CD1c-positive myeloid dendritic cell (primary cell): ENCODE results near the gene KCP.

Experiments used
- DNase-seq: peaks from one replicate; pipeline ENCODE4 v3.0.0-alpha.2; 2016; ENCODE audit errors: extremely low spot score

The KCP gene

DNA sequence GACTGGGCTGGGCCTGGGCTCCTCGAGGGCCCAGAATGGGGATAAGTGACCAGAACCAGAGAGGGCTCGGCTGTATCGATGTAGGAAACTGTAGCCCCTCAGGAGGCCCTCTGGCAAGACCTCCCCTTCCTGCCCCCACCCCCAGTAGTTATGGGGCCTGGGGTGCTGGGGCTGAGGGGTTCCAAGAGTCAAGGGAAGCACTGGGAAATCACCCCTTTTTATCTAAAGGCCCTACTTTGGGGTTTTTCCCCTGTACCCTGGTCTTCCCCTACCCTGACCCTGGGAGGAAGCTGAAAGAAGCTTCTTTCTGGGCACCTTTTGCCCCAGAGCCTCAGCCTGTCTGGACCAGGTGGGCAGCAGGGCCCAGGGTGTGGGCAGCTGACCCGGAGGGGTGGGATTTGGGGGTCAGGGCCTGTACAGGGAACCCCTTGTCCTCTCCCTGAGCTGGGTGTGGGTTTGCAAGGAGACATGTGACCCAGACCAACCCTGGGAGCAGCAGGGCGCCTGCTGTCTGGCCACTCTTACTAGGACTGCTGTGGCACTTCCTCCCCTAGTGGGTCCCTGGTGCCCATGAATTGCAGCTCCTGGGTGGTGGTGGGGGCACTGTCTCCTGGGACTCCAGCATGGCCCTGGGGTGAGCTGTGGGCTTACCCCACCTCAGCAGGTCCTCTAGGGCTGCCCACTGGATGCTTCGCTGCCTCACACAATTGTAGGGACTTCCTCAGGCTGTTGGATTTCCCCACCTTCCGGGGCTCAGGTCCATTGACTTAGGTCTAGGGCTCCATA lies 28.8 kb upstream of the KCP start:
- peak; percentile 64 for DNase-seq

DNA sequence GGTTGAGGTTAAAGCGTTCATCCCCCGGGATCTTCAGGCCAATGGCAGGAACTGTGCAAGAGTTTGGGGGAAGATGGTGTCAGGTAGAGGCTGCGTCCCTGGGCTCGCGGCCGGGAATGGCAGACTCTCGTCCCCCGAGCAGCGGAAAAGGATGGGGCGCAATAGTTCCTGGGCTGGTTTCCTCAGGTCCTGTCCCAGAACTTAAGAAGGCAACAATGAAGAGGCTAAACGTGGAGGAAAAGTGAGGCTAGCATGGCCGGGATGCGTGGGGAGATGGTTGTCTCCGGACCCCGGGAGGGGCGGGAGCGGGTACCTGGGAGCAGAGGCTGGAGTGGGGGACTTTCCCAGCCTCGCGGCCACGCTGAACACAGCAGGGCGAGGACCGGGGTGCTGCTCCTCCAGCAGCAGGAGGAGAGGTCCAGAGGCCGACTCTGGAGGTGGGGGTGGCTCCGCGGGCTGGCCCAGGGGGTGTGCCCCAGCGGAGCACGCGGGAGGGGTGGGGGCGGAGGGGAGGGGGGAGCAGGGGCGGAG lies 28.1 kb upstream of the KCP start:
- DNase-seq: peak; percentile 54

DNA sequence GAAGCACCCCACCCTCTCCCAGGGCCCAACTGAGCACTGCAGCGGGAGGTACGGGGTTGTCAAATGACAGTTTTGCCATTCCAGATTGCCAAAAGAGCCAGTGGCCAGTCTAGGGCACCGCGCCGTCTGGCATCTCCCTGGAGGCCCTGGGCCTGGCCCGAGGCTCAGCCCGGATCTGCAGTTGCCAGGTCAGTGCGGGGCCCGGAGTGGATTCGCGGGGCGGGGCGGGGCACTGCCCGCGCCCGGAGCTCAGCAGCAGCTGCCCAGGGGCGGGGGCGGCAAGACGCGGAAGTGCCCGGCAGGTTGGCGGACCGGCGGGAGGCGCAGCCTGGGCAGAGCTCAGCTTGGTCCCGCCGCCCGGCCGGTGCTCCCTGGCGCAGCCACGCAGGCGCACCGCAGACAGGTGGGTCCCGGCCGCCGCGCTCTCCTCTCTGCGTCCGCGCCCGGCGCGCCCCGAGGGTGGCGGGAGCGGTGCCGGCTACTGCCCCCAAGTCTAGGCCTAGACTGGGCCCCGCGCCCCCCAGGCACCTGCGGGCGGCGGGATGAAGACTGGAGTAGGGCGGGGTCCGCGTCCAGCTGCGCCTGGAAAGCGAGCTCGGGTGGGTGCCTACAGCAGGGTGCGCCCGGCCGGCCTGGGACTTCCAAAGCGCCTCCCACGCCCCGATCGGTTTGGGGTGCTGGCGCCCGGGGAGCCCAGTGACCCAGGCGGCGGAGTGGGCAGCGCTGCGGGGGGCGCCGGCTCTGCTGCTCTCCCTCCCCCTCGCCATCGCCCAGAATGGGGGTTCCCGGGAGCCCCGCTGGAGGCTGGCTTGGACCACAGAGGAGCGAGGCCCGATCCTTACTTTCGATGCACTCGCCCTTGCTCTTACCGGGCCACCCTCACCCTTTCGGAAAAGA lies 27.4 kb upstream of the KCP start, which contains the start of gene IRF5:
TSS of gene IRF5 (plus strand) at position 281 of the 897 bp plus-strand sequence. CDS start 4,155 bp downstream, outside the sequence.
- peak; percentile 88 for DNase-seq

DNA sequence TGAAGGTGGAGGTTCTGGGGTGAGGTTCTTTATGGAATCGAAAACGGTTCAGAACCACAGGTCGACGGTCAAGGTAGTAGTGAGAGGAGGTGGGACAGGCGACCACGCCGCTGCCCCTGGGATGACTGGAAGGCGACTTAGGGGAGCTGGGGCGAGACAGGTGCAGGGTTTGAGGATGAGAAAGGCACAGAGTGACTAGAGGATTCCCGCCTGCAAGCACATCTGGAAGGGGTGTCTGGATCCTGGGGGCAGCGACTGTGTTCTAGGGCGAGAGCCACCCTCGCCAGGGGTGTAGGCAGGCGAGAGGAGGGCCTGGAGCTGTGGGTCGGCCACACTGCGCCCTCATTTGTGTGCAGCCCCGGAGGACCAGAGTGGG lies 26.8 kb upstream of the KCP start:
- DNase-seq: no peak

DNA sequence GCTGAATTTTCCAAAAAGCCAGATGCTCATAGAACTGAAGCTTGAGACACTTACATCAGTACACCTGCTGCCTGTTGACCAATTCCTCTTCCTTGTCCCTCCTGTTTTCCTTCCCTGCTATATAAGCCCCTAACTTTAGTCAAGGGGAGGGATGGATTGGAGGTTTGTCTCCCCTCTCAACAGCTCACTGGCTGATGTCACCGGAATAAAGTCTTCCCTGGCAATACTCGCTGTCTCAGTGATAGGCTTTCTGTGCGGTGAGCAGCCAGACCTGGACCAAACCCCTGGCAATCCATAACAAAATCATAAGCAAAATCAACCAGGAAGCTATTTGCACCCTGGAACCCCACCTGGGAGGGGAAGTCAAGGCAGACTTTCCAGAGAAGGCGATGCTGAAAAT lies 26.3 kb upstream of the KCP start:
- no peak for DNase-seq

- DNase-seq: no peak
Observed at GRCh38 chr7:128935342-128935730, 24.8 kb upstream of the KCP start.

- DNase-seq: peak; percentile 94
Observed at GRCh38 chr7:128934361-128935341, 24.1 kb upstream of the KCP start.

DNA sequence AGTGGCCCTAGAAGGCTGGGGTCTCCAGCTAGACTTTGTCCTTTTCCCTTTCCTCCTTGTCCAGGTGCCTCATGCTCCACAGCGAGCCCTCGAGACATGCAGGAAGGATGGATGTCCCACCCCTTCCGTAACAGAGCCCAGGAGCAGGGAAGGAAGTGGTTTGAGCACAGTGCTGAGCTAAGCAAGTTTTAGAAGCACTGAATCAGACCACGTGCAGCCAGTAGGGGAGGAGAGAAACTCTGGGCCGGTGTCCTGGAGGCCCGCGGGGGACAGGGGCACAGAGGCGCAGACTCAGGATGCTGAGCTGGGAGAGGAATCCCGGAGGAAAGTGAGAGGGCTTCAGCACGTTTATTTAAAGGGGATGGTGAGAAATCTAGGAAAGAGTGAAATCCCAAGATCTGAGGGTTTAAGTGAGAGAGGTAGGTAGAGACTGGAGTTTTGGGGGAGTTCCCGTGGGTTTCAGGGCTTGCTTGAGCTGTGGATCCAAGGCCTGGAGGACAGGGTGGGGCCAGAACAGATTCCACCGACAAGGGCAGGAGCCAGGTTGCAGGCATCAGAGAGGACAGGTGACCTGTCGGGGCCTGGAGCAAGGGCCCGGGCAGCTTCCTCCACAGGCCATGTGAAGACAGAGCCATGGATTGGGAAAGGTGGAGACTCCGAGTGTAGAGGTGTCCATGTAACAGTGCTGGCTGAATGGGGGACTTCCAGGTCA lies 22.8 kb upstream of the KCP start:
- peak; percentile 78 for DNase-seq

- DNase-seq: no peak
Observed at GRCh38 chr7:128932862-128933179, 22.3 kb upstream of the KCP start.

DNA sequence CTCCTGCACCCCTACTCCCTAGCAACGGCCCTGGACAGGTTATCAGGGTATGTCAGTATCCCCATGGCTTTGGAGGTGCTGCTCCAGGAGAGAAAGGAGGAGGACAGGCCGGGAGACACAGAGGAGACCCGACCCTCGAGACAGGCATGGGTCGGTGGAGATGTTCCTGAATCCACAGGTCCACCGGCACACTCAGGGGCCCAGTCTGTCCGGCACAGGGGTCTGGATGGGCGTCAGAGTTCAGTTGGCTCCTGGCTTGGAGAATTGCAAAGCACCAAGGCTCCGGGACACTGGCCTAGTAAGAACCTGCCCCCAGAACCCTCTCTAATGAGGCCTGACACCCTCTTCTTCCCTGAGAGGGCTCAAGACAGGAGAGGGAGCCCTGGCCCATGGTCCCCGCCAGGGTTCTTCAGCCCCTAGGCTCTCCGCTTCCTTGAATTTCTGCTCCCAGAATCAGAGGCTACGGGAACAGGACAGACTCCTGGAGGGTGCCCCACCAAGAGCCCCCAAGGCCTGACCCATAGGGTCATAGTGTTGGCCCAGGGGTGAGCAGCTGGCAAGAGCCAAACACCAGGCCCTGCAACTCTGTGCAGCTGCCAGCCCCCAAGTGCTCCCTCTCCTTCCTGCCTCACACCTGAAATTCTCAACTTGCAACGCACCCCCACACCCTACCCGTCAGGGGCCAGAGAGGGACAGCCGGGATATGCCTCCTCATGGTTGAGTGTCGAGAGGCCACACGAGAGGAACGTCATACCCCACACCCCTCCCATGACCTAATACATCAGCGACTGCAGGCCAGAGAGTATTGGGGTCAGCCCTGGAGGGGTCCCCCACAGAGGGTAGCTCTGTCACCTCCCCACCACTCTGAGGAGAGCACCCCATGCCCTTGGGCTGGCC lies 21.7 kb upstream of the KCP start:
- no peak for DNase-seq

- DNase-seq: no peak
Observed at GRCh38 chr7:128931190-128931798, 20.8 kb upstream of the KCP start.

DNA sequence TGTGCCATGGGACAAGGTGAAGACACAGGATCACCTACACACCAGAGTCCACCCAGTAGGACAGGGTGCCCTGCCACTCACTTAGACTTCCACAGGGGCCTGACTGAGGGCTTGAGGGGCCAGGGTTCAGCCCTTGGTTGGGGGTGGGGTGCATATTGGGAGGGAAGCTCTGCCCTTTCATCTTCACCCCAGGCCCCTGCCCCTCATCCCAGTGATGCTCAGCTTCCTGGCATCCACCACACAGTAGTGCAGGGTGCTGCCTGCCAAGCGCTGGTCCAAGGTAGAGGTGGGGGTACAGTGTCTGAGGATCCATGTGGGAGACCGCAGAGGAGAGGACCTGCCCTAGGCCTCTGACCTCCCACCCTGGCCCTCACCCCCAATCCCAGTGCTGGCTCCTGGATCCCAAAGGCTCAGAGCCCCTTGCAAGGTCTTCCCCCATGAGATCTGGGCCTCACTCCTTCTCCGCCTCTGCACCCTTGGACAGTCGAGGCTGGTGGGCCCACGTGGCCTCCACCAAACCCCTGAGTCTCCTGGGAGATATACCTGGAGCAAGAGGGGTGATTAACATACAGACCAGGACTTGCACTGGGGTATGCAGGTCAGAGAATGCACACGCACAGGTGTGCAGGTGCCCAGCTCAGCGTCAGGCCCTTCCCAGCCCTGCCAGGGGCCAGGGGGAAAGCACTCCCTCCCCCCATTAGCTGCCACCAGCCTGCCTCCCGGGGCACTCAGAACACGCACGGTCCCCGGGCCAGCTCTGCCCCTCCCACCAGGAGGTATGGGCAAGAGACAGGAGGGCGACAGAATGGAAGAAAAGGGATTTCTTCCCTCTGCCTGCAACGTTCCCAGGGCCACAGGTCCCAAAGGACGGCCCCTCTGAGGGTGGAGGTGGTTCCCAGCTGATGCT lies 18.6 kb upstream of the KCP start:
- no peak for DNase-seq

DNA sequence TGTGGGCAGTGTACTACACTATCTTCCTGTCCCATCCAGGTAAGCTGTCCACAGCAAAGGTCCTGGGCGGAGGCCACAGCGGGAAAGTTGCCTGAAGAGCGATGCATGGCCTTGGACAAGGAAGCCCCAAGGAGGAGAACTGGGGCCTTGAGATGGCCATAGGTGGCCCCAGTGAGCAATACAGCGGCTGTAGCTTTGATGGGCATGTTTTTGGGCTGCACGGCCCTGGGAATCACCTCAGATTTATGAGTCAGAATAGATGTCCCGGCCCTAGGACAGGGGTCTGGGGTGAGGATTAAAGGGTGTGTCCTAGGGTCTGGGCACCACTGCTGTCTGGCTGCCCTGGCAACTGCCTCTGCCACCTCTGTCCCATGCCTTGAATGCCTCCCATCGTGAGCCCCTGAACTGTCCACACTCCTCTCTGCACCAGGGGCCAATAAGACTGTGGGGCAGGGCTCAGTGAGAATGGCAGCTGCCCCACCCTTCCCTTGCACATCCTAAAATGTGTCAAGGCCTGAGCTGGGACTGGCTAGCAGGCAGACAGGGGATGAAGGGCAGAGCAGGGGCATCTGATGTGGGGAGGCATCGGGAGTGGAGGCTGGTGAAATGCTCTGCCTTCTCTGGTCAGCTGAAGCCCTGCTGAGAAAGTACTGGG lies 17.8 kb upstream of the KCP start:
- no peak for DNase-seq

- DNase-seq: peak; percentile 28
Observed at GRCh38 chr7:128924707-128925588, 14.4 kb upstream of the KCP start.

GRCh38 chr7:128923411-128923800 lies 12.9 kb upstream of the KCP start:
- no peak for DNase-seq

- no peak for DNase-seq
Observed at GRCh38 chr7:128922496-128923410, 12.2 kb upstream of the KCP start.
